ENCODE data around the gene EEFSEC.
A peak's percentile ranks its signal among the peaks of the same experiment; 100 is the strongest.

The EEFSEC gene

GRCh38 chr3:128372707-128373533, 219.6 kb downstream of the EEFSEC start:
- no peak for DNase-seq (ENCODE audit: low spot score)
- ChIA-PET CTCF (interaction anchor here (0.6 to 0.7 kb wide), 2 partner anchors 12 to 53 kb away, joined by 3 read pairs; no protein-coding TSS in a partner anchor), POLR2A (ENCODE audit: low non-redundant PET) (no interaction called here)
- TF ChIP-seq CTCF (conservative IDR thresholded peaks at IDR 0.05; ENCODE audit: low read depth), result no peak
- no peak overlapping the region for H3K27ac ChIP-seq

GRCh38 chr3:128374746-128375445, 221.6 kb downstream of the EEFSEC start:
- TF ChIP-seq CTCF (conservative IDR thresholded peaks at IDR 0.05; ENCODE audit: low read depth), result no peak
- H3K27ac ChIP-seq, result no peak overlapping the region
- no peak for DNase-seq (ENCODE audit: low spot score)
- CTCF ChIA-PET, result no interaction called here
- POLR2A ChIA-PET (ENCODE audit: low non-redundant PET), result no interaction called here

- CTCF ChIA-PET, result no interaction called here
- POLR2A ChIA-PET (ENCODE audit: low non-redundant PET), result no interaction called here
- TF ChIP-seq CTCF (conservative IDR thresholded peaks at IDR 0.05; ENCODE audit: low read depth), result no peak
- DNase-seq (ENCODE audit: low spot score), result no peak
- H3K27ac ChIP-seq, result no peak overlapping the region
These were observed 223.2 kb downstream of the EEFSEC start for GRCh38 chr3:128376516-128376915.

GRCh38 chr3:128378631-128379347, 225.5 kb downstream of the EEFSEC start:
- no peak for TF ChIP-seq CTCF (conservative IDR thresholded peaks at IDR 0.05; ENCODE audit: low read depth)
- POLR2A ChIA-PET (ENCODE audit: low non-redundant PET), result no interaction called here
- peak overlapping the region; percentile 27 for H3K27ac ChIP-seq
- CTCF ChIA-PET, result interaction anchor here (0.6 to 0.7 kb wide), 2 partner anchors 16 to 239 kb away, joined by 3 read pairs; no protein-coding TSS in a partner anchor
- DNase-seq (ENCODE audit: low spot score), result no peak

GRCh38 chr3:128379367-128380160, 226.3 kb downstream of the EEFSEC start:
- no peak for TF ChIP-seq CTCF (conservative IDR thresholded peaks at IDR 0.05; ENCODE audit: low read depth)
- no peak overlapping the region for H3K27ac ChIP-seq
- POLR2A ChIA-PET (ENCODE audit: low non-redundant PET), result no interaction called here
- DNase-seq (ENCODE audit: low spot score), result no peak
- CTCF ChIA-PET, result no interaction called here

- POLR2A ChIA-PET (ENCODE audit: low non-redundant PET), result no interaction called here
- DNase-seq (ENCODE audit: low spot score), result no peak
- TF ChIP-seq CTCF (conservative IDR thresholded peaks at IDR 0.05; ENCODE audit: low read depth), result no peak
- CTCF ChIA-PET, result no interaction called here
- H3K27ac ChIP-seq, result no peak overlapping the region
These were observed 227.0 kb downstream of the EEFSEC start for GRCh38 chr3:128380295-128380694.

Measured in RWPE1 (cell line).